T-helper 1 cell (primary cell): Measurements from ENCODE around the gene ACTL10.
"Not testable (repeated sequence)": the region's sequence is repeated elsewhere in the genome, so short reads cannot be mapped to it uniquely, and the experiment has no call there.

ENCODE experiments used
- DNase-seq, 5 donors: peaks; one replicate each; pipeline ENCODE4 v3.0.0-alpha.2; 2012 to 2020

ACTL10 gene

DNA sequence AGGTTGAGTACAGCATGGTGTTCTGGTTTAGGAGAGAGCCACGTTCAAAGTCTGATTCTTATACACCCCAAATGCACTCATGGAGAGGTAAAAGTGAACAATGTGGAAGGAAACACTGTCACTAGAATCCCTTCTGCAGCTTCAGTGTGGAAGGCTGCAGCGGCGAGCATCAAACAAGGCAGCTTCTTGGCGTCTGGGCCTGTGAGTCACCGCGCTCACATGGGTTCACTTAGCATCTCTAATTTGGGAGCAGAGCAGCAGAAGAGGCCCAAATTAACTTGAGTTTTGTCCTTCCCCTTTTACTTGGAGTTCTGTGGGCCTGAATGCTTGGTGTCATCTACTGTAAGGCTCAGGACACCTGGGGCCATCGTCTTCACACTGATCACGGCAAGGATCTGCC is 30.4 kb downstream of the ACTL10 start:
- DNase-seq = no peak

DNA sequence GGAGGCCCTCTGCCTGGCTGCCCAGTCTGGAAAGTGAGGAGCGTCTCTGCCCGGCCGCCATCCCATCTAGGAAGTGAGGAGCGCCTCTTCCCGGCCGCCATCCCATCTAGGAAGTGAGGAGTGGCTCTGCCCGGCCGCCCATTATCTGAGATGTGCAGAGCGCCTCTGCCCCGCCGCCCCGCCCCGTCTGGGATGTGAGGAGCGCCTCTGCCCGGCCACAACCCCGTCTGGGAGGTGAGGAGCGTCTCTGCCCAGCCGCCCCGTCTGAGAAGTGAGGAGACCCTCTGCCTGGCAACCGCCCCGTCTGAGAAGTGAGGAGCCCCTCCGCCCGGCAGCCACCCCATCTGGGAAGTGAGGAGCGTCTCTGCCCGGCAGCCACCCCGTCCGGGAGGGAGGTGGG is 32.2 kb downstream of the ACTL10 start:
- not testable (repeated sequence) for DNase-seq

DNA sequence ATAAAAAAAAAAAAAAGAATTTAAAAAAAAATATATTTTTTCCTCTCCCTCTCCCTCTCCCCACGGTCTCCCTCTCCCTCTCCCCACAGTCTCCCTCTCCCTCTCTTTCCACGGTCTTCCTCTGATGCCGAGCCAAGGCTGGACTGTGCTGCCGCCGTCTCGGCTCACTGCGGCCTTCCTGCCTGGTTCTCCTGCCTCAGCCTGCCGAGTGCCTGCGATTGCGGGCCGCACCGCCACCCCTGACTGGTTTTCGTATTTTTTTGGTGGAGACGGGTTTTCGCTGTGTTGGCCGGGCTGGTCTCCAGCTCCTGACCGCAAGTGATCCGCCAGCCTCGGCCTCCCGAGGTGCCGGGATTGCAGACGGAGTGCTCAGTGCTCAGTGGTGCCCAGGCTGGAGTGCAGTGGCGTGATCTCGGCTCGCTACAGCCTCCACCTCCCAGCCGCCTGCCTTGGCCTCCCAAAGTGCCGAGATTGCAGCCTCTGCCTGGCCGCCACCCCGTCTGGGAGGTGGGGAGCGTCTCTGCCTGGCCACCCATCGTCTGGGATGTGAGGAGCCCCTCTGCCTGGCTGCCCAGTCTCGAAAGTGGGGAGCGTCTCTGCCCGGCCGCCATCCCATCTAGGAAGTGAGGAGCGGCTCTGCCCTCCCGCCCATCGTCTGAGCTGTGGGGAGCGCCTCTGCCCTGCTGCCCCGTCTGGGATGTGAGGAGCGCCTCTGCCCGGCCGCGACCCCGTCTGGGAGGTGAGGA is 34.1 kb downstream of the ACTL10 start:
- DNase-seq = not testable (repeated sequence)

DNA sequence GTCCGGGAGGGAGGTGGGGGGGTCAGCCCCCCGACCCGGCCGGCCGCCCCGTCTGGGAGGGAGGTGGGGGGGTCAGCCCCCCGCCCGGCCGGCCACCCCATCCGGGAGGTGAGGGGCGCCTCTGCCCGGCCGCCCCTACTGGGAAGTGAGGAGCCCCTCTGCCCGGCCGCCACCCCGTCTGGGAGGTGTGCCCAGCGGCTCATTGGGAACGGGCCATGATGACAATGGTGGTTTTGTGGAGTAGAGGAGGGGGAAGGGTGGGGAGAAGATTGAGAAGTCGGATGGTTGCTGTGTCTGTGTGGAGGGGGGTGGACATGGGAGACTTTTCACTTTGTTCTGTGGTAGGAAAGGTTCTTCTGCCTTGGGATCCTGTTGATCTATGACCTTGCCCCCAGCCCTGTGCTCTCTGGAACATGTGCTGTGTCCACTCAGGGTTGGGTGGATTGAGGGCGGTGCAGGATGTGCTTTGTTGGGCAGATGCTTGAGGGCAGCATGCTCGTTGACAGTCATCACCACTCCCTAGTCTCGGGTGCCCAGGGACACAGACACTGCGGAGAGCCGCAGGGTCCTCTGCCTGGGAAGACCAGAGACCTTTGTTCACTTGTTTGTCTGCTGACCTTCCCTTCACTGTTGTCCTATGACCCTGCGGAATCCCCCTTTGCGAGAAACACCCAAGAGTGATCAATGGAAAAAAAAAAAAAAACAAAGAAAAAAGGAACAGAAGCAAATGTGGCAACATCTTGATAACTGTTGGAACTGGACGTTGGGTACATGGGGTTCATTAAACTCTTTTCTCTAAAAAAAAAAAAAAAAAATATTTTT is 35.1 kb downstream of the ACTL10 start:
- no peak for DNase-seq

DNA sequence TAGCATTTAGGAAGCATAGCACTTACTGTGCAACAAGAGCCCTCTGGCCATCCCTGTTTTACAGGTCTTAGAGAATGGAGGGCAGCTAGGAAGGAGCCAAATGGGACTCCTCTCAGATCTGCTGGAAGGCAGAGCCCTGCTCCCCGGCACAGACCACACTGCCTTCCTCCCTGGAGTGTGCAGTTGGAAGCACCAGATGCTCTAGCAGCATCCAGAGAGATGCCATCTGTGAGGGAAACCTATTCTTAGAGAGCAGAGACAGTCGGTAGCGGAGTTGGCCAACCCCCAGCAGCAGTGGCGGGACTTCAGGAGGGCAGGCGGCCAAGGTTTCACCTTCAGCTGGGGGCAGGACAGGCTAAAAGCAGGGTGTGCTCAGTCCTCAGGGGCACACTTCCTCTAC is 36.1 kb downstream of the ACTL10 start:
- no peak for DNase-seq

DNA sequence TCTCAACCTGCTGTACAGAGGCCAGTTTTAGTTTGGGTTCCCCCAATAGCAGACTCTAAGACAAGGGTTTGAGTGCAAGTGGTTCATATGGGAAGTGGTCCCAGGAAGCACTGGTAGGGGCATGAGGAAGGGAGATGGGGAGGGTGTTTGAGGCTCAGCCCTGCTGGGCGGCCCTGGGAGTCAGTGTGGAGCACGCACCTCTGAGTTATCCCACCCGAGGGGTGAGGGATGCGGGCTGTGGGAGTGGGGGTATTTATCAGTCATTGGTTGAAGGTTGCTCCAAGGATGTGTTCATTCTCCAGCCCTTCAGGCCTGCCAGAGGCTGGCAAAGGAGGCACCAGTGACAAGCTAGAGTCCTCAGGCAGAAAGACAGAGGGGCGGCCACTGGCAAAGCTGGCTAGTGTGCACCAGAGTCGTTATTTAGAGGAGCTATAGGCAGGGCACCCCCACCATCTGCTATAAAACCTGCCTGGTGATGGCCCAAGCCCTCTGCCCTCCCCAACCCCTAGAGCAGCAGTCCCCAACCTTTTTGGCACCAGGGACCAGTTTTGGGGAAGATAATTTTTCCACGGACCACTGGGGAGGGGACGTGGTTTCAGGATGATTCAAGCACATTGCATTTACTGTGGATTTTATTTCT is 36.9 kb downstream of the ACTL10 start:
- no peak for DNase-seq

DNA sequence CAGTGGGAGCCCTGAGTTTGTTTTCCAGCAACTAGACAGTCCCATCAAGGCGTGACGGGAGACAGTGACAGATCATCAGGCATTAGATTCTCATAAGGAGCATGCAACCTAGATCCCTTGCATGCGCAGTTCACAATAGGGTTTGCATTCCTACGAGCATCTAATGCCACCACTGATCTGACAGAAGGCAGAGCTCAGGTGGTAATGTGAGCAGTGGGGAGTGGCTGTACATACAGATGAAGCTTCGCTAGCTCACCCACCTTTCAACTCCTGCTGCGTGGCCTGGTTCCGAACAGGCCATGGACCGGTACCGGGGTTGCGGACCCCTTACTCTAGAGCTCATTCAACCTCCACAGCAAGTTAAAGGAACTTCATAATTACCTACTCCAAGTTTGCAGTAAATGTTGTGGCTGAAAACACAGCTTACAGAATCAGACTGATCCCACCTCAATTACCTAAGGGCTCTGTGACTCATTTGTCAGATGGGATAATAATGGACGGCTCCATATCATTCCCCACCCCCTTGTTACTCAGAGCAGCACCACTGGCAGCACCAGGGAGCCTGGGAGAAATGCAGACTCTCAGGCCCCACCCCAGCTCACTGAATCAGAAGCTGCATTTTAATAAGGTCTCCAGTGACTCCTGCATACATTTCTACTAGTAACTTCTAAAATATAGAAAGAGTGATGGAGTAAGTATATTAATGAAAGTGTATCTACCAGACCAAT is 37.6 kb downstream of the ACTL10 start:
- DNase-seq = no peak

DNA sequence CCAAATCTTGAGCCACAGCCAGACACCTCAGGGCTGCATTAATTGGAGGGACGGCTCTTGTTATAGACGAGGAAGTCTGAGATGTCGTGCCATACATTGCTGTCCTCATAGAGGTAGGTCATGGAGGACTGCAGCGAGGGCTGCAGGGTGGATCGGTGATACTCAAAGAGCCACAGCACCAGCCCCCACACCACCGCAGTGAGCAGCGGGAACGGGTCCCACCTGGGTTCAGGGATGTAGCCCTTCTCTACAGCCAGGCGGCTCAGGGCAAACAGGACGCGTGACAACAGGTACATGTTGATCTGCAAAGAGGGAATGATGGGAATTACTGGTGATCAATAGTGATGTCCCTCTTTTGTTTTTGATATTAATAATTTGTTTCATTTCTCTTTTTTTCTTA is 40.9 kb downstream of the ACTL10 start:
- no peak for DNase-seq

DNA sequence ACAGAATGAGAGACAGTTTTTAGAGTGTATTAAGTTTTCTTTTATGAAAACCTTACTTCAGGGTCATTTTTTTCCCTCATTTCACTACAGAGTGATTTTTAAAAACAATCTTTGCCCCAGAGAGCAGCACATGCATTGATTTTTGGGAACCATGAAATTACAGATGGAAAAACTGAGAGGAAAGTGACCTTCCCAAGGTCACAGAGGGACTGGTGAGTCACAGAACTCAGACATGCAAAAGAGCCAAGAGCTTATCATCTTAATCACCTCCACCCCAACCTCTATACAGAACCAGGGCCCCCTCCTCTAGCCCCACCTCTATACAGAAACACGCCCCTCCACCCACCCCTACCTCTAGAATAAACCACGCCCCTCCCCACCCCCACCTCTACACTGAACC is 42.7 kb downstream of the ACTL10 start:
- DNase-seq = no peak

DNA sequence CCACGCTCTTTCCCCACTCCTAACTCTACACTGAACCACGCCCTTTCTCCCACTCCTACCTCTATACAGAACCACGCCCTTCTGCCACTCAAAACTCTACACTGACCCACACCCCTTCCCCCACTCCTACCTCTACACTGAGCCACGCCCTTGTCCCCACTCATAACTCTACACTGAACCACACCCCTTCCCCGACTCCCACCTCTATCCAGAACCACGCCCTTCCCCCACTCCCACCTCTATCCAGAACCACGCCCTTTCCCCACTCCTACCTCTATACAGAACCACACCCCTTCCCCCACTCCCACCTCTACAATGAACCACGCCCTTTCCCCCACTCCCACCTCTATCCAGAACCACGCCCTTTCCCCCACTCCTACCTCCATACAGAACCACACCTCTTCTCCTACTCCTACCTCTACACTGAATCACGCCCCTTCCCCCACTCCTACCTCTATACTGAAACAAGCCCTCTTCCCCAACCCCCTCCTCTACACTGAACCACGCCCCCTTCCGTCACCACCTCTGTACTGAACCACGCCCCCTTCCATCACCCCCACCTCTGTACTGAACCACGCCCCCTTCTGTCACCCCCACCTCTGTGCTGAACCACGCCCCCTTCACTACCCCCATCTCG is 43.3 kb downstream of the ACTL10 start:
- no peak for DNase-seq

DNA sequence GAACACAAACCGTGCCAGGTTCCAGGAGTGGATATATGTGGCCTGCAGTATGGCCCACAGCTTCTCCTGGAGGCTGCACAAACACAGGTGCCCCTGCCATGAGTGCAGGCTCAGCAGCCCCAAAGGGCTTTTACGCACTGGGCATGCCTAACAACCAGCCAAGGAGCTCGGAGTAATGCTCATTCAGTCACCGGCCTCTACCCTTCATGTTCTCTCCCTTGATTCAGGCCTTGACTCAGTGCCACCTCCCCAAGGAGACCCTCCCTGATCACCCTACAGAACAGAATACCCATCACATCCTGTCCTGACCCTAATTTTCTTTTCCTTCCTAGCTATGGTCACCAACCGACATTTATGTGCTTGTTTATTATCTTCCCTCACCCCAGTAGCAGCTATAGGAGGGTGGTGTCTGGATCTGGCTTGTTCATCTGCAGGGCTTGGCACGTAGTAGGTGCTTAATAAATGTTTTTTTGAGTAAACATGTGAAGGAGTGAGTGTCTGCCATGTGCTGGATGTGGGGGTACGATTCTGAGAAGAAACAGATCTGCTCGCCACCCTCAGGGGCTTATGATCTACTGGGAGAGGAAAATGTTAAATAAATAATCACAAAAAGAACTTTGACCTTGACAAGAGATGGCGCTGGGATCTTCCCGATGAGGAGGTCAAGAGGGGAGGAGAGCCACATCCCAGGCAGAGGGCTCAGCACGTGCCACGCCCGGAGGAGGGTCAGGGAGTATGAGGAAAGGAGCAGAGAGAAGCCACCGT is 44.1 kb downstream of the ACTL10 start:
- no peak for DNase-seq

DNA sequence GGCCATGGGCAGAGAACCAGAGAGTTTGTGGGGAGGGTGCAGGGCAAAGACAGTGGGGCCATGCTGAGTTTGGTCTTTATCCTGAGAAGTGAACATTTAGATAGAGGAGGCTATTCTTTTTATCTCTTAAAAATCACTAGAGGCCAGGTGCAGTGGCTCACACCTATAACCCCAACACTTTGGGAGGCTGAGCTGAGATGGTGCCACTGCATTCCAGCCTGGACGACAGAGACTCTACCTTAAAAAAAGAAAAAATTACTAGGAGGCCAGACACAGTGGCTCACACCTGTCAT is 44.6 kb downstream of the ACTL10 start:
- no peak for DNase-seq

DNA sequence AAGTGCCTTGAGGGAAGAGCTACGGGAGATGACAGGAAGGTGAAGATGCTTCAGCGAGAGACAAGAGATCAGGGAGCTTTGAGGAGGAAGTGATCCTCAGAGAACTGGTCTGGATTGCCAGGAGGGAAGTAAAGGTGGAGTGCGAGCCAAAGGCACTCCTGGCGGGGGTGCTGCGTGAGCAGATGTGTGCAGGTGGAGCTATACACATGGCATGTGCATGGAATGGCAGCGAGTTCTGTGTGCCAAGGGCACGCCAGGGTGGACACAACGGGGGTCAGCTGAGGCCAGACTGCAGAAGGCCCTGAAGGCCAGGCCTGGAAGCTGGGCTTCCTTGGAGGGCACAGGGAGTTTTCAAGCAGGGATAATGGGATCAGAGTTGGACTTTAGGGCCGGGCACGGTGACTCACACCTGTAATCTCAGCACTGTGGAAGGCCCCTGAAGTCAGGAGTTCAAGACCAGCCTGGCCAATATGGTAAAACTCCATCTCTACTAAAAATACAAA is 47.2 kb downstream of the ACTL10 start:
- DNase-seq = no peak

DNA sequence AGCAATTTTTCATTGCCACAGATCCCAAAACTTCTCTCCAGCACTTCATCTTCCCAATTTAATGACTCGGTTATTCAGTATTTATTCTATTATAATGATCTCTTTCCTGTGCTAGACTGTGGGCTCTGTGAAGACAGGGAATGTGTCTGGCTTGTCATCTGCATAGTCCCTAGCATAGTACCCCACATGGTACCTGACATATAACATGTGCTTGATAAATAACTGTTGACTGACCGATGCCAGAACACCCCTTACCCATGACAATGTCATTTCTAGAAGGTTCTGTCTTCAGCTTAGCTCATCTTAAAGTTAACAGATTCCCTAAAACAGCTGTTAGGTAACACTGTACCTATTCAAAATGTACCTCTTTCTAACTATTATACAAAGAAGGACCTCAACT is 49.8 kb downstream of the ACTL10 start:
- DNase-seq = no peak
